HG03045 (cell line): ENCODE measurements around the gene ETFB.

Experiments used
- ATAC-seq: cut with Tn5 transposase; IDR thresholded peaks from one replicate; pipeline ENCODE4 v1.9.1; 2021; ENCODE audit warnings: mild to moderate bottlenecking, moderate library complexity; ENCODE audit not compliant: unreplicated experiment

The ETFB gene

GRCh38 chr19:51329411-51329810 lies 36.8 kb downstream of the ETFB start:
- no peak for ATAC-seq

DNA sequence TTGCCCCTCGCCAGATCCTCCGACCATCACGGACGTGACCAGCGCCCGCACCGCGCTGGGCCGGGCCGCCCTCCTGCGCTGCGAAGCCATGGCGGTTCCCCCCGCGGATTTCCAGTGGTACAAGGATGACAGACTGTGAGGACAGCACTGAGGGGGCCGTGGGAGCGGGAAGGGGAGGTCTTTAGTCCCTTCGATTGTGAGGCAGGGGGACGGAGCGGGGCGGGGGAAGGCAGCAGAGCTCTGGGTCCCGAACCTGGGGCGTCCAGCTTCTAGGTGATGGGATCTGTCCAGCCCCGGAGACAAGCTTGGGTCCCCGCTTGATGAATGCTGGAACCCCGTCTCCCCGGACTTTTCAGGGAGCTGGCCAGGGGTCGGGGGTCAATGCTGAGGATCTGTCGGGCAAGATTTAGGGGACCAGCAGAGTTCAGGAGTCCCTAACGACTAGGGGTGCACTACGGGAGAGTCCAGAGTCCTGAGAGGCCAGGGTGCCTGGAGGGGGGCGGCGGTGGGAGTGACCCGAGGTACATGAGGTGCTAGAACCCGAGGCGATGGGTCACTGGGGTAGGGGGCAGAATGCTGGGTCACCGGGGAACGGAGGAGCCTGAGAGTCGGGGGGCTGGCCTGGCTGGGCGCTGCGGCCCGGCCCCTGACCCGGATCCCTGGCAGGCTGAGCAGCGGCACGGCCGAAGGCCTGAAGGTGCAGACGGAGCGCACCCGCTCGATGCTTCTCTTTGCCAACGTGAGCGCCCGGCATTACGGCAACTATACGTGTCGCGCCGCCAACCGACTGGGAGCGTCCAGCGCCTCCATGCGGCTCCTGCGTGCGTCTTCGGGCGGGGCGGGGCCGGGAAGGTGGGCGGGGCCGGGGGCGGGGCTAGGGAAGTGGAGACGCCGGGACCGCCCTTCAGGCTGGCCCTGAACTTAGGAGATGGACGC lies 38.9 kb downstream of the ETFB start:
- no peak for ATAC-seq

DNA sequence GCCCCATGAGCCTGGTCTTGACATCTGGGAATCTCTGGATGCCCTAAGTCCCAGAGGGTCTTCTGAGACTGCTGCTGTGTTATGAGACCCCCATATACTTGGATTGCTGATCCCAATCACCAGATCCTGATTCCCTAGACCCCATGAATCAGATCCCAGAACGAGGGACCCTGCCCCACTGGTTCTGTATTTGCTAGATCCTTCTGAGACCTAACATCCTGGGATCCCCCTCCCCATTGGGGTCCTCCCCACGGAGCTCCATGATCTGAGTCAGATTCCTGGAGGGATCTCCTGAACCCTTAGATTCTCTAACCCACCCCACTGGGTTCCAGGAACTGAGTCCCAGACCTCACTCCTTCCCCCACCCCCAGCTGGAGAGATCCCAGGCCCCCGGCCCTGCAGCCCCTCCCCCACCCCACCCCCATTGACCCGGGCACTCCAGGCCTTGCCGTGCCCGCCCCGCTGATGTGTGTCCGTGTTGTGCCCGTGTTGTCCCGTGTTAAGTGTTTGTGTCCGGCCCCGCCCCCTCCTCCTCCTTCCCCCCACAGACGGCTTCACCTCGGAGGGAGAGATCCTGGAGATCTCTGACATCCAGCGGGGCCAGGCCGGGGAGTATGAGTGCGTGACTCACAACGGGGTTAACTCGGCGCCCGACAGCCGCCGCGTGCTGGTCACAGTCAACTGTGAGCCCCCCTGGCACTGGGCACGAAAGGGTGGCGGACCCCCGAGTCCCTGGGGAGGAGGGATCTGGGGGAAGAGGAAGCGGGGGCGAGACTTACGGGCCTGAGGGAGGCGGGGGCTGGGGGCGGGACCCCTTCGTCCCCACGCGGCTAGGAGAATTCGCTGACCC lies 39.7 kb downstream of the ETFB start:
- ATAC-seq, result no peak

- ATAC-seq, result no peak
These were observed 40.8 kb downstream of the ETFB start for GRCh38 chr19:51325161-51325976.

DNA sequence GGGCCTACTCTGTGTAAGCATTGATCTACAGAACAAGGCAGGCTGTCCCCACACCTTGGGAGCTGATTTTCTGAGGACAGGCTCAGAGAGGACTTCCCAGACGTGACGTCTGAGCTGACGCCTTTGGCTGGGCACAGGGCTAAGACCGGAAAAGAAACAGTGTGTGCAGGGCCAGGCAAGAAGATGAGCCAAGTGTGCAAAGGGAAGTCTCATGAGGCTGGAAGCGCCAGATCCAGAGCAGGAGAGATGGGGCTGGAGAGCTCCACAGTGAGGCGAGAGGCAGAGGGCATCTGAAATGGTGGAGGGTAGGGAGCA lies 42.1 kb downstream of the ETFB start:
- ATAC-seq, result no peak

DNA sequence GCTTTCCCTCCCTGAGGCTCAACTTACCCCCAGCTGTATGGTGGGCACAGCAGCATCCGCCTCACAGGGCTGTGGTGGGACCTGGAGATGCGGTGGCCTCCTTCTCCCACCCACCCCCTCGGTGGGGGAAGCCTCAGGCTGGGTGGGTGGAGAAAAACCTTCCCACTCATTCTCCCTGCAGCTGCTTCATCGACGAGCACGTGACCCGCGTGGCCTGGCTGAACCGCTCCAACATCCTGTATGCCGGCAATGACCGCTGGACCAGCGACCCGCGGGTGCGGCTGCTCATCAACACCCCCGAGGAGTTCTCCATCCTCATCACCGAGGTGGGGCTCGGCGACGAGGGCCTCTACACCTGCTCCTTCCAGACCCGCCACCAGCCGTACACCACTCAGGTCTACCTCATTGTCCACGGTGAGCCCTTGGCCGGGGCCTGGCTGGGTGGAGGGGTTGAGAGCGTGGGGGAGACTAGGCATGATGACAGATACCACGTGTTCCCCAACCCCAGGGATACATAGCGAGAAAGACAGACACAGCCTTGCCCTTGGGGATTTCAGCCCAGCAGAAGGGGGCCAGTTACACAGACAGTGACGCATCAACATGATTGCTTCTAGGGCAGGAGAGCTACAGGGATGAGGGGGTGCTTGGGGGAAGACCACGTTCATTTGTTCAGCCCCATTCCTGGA lies 42.6 kb downstream of the ETFB start:
- ATAC-seq, result no peak

- ATAC-seq, result no peak
These were observed 44.4 kb downstream of the ETFB start for GRCh38 chr19:51321799-51322198.

DNA sequence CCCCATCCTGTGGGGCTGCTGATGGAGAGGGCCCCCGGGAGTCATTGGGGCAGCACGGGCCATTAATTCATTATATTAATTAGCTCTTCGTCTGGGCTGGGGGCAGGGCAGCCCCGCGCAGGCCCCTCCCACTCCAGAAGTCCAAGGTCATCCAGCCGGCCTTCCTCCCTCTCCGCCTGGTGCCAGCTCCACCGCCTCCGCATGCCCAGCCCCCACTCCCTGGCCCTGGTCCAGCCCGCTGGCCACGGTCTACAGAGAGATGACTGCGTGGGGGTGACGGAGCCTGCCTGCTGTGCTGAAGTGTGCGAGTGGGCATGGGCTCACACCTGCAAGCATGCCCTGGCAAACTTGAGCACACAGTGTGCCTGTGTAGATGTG lies 45.9 kb downstream of the ETFB start:
- ATAC-seq, result no peak

- ATAC-seq, result no peak
These were observed 46.4 kb downstream of the ETFB start for GRCh38 chr19:51319649-51320279.

DNA sequence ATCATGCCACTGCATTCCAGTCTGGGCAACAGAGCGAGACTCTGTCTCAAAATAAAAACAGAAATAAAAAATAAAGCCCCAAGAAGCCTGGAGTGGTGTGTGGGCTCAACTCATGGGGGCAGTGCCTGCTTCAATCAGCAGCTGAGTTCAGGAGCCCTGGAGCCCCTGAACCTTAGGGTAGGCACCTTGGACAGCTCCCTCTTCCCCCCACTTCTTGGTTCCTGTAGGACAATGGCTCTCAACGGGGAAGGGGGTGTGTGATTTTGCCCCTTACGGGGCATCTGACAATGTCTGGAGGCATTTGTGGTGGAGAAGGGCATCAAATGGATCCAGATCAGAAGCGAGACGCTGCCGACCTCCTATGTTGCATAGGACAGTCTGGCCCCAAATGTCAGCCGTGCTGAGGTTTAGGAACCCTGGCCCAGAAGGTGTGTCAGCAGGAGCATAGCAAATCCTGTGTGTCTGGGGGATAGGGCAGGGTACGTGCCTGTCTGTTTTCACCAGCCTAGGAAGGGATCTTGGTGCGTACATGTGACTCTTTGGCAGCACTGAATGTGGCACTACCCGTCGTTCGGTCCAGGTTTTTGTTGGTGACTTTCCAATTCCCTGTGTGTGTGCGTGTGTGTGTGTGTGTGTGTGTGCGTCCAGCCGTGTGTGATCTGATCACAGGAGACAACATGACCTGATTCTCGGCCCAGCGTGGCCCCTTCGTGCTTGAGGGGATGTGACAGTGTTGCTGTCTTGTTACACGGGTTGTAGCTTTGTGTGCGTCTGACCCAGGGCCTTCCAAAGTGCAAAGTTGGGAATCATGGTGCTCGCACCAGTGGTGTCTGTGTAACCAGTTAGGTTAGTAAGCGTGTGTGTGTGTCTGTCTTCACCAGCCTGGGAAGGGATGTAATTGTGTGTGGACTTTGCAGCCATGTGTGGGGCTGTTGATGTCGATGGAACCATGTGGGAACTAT lies 47.2 kb downstream of the ETFB start:
- ATAC-seq, result no peak

- no peak for ATAC-seq
These were observed 48.2 kb downstream of the ETFB start for GRCh38 chr19:51317968-51318367.

DNA sequence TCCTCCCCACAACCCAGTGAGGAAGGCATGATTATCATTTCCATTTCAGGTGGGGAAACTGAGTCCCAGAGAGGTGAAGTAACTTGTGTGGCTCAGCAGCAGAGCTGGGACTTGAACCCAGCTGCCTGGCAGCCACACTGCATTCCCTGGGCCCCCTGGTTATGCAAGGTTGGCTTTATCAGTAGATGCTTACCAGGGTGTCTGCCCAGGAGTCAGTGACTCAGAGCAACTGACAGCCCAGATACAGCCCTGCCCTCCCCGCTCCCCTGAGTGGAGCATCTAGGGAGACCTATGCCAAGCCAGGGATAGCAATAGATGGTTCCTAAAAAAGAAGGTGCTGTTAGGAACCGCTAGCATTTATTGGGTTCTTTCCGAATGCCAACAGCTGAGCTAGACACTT lies 48.8 kb downstream of the ETFB start:
- ATAC-seq, result no peak

DNA sequence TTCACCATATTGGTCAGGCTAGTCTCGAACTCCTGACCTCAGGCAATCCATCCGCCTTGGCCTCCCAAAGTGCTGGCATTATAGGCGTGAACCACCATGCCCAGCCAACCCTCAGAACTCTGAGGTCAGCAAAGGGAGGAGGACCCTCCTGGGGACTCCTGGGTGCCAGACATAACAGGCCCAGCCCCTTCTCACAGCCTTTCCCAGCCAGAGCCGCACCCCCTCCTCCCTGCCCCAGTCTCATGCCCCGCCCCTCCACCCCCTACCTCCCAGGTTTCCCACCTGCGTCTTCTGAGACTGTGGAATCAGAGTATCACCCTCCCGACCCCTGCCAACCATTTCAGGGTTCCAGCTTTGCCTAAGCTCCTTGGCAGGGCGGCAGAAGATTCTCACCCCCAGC lies 49.5 kb downstream of the ETFB start:
- ATAC-seq, result no peak

- no peak for ATAC-seq
These were observed 54.6 kb downstream of the ETFB start, which contains the start of gene IGLON5 for GRCh38 chr19:51311351-51312257. TSS of gene IGLON5 (plus strand) at chr19:51311644. CDS start at chr19:51311848, 204 bp downstream.

DNA sequence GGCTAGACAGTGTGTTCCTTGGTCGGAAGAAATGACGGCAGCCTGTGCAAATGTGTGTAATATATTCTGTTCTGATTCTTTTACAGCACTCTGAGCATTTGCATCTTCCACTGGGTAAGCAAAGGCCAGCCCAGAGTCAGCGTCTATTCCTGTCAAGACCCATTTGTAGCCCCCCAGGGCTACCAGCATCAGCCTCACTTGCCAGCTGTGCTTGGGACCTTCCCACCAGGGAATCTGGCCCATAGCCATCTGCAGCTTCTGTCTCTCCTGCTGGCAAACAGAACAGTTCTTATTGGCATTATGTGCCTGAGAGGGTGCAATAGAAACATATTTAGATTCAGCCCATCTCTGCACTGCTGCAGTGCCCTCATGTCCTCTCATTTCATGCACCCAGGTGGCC lies 60.7 kb downstream of the ETFB start:
- ATAC-seq, result no peak

GRCh38 chr19:51301266-51301665 lies 64.9 kb downstream of the ETFB start:
- ATAC-seq, result no peak

DNA sequence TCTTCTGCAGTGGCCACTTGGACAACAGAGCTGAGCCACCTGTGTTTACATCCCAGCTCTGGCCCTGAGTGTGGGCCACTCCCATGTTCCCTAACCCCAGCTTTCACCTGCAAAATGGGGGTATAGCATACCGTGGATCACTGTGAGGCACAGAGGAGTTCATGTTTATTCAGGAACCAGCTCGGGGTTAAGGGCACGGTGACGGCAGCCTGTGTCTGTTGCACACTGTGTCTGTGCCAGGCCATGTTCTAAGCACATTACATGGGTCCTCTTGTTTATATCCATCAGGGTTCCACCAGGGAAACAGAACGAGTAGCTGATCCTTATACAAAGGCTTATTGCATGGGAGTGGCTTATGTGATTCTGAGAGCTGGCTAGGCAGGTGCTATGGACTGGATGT lies 68.8 kb downstream of the ETFB start:
- ATAC-seq, result no peak
